Measurements from ENCODE around the gene ZNF460.

- no peak for TF ChIP-seq CTCF (conservative IDR thresholded peaks at IDR 0.05; ENCODE audit: low read length)
- no peak for TF ChIP-seq EZH2phosphoT487 (IDR thresholded peaks at IDR 0.05; ENCODE audit: borderline replicate concordance, low read depth, low read length)
Observed at GRCh38 chr19:57244513-57244912, 35.8 kb upstream of the ZNF460 start.

Measured in OCI-LY7 (cell line).